ENCODE data around the gene TELO2. TPM values are rescaled to one million over a fixed set of nuclear protein-coding genes. Genes with fewer than 3 reads are reported as not detected.

The TELO2 gene
- total RNA-seq, 1 experiment from 2014 or later, result 60.3 TPM

DNA sequence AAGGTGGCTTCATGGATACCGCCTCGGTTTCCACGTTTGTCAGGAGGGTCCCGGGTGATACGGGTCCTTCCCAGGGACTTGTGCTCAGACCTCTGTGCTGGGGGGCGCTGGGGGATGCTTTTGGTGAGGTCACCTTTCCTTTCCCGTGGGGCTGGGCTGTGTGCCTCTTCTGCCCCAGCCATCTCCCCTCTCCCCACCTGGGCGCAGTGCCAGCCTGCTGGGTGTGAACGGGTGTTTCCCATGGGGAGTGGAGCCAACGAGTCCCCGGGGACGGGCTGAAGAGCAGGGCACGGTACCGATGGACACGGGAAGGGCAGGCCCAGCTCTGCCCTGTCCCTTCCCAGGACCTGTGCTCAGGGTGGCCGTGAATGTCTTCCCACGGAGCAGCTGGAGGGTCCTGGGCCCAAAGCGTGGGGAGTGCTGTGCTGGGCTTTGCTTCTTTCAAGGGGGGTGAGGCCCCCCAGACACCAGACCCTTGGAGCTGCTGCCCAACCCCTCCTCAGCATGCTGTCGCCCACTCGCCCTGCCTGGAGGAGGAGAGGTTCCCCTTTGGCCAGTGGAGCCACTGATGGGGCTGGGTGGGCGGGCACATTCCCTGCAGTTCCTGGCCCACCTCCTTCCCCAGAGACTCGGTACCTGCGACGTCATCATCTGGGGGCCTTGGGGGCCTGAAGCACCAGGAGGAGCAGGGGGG, 15.5 kb downstream of the TELO2 start:
- no peaks in the 10 kb centered on the region; the same call in 1 of the 2 replicates for H3K36me3 ChIP-seq (replicated peaks; ENCODE audit: control insufficient read depth, insufficient read depth, low read length)
- no peak overlapping the region for H3K4me3 ChIP-seq (ENCODE audit: insufficient read depth, low read depth, low read length)
- no peak for DNase-seq
- H3K27me3 ChIP-seq (ENCODE audit: control insufficient read depth, insufficient read depth, low read length), result no peaks in the 10 kb centered on the region

DNA sequence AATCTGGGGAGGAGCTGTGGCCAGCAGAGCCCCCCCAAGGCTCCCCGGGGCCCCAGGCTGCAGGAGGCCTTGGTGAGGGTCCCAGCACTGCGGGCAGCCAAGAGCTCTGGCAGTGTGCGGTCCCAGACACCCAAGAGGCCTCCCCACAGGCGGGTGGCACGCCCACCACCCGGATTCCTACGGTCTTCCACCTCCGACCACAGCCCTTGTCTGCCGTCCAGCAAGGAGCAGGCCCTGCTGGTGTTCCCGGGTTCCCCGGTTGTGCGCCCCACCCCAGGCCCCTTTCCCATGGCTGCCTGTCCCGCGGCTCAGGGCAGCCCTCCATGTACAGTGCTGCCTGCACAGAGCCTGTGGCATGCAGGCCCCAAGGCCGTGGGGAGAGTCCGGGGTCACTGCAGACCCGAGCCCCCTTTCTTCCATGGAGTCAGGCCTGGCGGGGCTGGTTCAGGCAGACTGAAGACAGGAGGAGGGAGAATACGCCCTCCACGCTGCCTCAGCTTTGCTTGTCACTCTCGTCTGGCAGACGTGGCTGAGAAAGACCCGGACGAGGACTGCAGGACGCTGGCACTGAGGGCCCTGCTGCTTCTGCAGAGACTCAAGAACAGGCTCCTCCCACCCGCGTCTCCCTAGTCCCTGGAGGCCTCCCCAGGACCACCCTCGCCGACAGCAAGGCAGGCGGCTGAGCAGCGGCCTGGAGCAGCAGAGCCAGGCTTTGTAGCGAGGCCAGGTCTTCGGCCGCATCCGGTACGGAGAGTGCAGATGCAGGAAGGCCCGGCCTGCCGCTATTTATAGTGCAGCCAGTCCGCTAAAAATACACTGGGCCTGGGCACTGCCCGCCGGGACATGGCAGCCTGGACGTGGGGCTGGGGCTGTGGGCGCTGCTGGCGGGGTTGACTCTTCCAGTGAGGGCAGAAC, 16.4 kb downstream of the TELO2 start:
- Histone ChIP-seq H3K27me3 (ENCODE audit: control insufficient read depth, insufficient read depth, low read length) (no peaks in the 10 kb centered on the region), H3K4me3 (ENCODE audit: insufficient read depth, low read depth, low read length) (no peak overlapping the region), H3K36me3 (replicated peaks; ENCODE audit: control insufficient read depth, insufficient read depth, low read length) (no peaks in the 10 kb centered on the region; the same call in 1 of the 2 replicates)
- no peak for DNase-seq

DNA sequence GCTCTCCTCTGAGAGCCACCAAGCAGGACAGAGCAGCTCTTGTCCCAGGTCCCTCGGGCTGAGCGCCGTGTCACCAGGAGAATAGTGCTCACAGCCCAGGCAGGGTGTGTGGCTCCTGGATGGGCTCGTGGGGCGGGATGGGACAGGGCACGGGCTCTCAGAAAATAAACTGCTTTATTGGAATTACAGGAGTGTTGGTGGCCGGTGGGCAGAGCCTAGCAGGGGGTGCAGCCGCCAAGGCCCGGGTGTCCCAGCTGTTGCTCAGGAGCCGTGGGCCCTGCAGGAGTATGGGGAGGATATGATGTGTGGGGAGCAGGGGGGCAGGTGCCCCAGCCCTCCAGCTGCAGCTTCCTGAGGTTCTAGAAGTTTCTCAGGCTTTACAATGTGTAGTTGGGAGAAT, 17.1 kb downstream of the TELO2 start:
- Histone ChIP-seq H3K36me3 (replicated peaks; ENCODE audit: control insufficient read depth, insufficient read depth, low read length) (no peaks in the 10 kb centered on the region; the same call in 1 of the 2 replicates), H3K27me3 (ENCODE audit: control insufficient read depth, insufficient read depth, low read length) (no peaks in the 10 kb centered on the region), H3K4me3 (ENCODE audit: insufficient read depth, low read depth, low read length) (no peak overlapping the region)
- DNase-seq, result no peak

DNA sequence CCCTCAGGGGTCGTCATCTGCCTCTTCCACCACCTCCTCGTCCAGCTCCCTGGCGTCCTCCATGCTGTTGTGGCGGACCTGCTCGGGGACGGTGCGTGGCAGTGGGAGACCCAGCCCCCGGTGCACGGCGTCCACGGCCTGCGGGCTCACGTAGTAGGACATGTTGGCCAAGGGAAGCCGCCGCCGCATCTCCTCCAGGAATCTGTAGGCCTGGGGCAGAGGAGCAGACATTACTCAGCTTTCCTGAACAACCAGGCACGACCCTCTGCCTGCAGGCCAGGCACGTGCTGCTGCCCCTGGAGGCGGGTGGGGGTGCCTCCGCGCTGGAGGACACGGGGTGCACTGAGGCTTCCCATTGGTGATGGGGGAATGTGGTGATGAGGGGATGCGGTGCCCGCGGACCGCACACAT, 17.8 kb downstream of the TELO2 start:
- Histone ChIP-seq H3K4me3 (ENCODE audit: insufficient read depth, low read depth, low read length) (no peak overlapping the region), H3K36me3 (replicated peaks; ENCODE audit: control insufficient read depth, insufficient read depth, low read length) (no peaks in the 10 kb centered on the region; the same call in 1 of the 2 replicates), H3K27me3 (ENCODE audit: control insufficient read depth, insufficient read depth, low read length) (no peaks in the 10 kb centered on the region)
- DNase-seq, result peak; percentile 87

DNA sequence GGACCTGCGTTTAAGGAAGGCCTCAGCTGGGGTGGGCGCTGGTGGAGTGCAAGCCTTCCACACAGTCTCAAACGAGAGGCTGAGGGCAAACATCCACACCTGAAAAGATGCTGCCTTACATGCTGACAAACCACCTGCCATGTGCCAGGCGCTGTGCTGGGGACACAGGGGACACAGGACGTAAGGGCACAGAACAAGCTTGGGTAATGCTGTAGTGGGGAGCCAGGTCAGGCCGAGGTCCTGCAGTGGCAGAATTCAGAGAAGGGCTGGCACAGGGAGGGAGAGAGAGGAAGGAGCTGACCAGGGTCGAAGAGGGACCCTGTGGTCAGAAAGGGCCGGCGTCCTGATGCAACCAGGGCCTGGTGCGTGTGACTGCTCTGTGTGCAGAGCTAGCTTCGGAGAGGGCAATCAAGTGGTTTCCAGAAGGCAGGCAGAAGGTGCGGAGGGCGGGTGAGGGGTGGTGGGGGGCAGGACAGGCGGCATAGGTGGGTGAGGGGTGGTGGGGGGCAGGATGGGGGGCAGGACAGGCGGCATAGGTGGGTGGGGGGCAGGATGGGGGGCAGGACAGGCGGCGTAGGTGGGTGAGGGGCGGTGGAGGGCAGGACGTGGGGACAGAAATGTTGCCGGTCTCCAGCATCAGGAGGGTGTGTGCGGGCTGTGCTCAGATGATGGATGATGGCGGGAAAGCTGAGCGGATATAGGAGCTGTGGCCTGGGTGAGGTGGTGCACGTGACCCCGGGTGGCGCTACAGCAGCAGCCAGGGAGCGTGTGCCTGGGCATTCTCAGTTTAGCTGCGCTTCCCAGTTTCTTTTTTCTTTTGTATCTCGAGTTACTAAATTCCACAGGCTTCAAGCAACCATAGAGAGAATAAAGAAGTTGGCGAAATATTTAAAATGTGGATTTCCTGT, 18.8 kb downstream of the TELO2 start:
- DNase-seq, result peak; percentile 85
- Histone ChIP-seq H3K27me3 (ENCODE audit: control insufficient read depth, insufficient read depth, low read length) (no peaks in the 10 kb centered on the region), H3K36me3 (replicated peaks; ENCODE audit: control insufficient read depth, insufficient read depth, low read length) (no peaks in the 10 kb centered on the region; the same call in 1 of the 2 replicates), H3K4me3 (ENCODE audit: insufficient read depth, low read depth, low read length) (no peak overlapping the region)

DNA sequence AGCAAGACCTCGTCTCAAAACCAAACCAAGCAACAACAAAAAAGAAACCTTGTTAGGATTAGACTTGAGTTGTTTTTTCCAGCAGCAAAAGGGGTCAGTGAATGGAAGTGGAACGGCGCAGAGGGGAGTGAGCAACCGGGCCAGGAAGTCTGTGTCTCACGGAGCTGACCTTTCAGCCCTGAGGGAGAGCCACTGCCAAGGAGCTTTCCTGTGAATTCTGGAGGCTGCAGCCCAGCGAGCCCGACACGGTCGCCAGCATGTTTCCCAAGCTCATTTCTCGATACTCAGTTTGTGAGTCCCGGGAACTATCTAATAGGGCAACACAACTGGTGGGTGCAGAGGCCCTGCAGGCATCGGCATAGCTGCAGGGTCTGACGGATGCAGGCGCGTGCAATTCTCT, 19.6 kb downstream of the TELO2 start:
- DNase-seq, result no peak
- Histone ChIP-seq H3K27me3 (ENCODE audit: control insufficient read depth, insufficient read depth, low read length) (no peaks in the 10 kb centered on the region), H3K36me3 (replicated peaks; ENCODE audit: control insufficient read depth, insufficient read depth, low read length) (no peaks in the 10 kb centered on the region; the same call in 1 of the 2 replicates), H3K4me3 (ENCODE audit: insufficient read depth, low read depth, low read length) (no peak overlapping the region)

DNA sequence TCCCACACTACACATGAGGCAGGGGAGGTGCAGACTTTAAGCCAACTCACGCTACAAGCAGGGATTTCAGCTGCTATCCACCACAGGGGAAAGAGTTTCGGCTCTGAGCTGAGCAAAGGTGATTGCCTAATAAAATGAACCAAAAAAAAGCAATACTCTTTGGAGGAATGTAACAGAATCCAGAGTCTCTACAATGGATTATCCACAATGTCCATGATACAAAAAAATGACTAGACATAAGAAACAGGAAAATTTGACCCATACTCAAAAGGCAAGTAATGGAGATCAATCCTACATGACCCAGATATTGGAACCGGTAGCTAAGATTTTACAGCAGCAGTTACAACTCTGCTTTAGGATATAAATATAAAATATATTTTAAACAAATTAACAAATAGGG, 21.3 kb downstream of the TELO2 start:
- no peaks in the 10 kb centered on the region; the same call in 1 of the 2 replicates for H3K36me3 ChIP-seq (replicated peaks; ENCODE audit: control insufficient read depth, insufficient read depth, low read length)
- no peak for DNase-seq
- no peak overlapping the region for H3K4me3 ChIP-seq (ENCODE audit: insufficient read depth, low read depth, low read length)
- no peaks in the 10 kb centered on the region for H3K27me3 ChIP-seq (ENCODE audit: control insufficient read depth, insufficient read depth, low read length)

DNA sequence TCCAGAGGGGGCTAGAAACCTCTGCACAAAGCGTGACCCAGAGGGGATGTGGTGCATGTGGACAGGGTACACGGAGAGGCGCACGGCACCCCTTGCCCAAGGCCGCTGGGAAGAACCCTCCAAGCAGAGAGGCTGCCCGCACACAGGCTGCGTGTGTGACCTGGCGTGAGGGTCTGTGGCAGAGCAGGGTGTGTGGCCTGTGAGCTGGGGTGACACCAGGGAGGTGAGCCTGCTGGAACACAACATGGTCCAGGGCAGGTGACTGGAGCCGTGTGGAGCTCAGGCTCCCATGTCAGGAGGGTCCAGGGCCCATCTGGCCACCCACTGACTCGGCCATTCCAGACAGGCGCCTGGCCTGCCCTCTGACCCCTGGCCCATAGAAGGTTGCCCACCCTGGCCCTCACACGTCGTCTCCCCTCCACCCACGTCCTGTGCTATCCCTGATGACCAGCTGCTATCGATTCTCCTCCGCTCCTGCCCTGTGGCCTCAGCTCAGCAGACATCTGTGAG, 25.5 kb downstream of the TELO2 start:
- Histone ChIP-seq H3K4me3 (ENCODE audit: insufficient read depth, low read depth, low read length) (no peak overlapping the region), H3K27me3 (ENCODE audit: control insufficient read depth, insufficient read depth, low read length) (no peaks in the 10 kb centered on the region), H3K36me3 (replicated peaks; ENCODE audit: control insufficient read depth, insufficient read depth, low read length) (no peaks in the 10 kb centered on the region)
- DNase-seq, result no peak

DNA sequence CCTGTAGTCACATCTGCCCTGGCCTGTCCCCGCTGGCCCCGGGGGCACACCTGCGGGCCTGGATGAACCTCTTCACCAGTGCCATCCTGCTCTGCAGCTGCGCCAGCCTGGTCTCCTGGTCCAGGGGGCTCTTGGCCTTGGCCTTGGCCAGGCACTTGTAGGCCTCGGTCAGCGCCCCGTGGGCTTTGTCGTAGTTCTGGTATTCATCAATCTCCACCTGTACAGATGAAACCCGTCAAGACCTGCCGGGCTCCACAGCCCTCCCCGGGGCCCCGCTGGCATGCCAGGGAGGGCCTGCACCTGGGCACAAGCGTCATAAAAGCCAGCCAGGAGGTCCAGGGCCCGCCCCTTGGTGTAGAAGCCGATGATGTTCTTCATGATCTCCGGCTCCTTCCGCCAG, 26.7 kb downstream of the TELO2 start:
- Histone ChIP-seq H3K4me3 (ENCODE audit: insufficient read depth, low read depth, low read length) (no peak overlapping the region), H3K27me3 (ENCODE audit: control insufficient read depth, insufficient read depth, low read length) (no peaks in the 10 kb centered on the region), H3K36me3 (replicated peaks; ENCODE audit: control insufficient read depth, insufficient read depth, low read length) (no peaks in the 10 kb centered on the region)
- no peak for DNase-seq

DNA sequence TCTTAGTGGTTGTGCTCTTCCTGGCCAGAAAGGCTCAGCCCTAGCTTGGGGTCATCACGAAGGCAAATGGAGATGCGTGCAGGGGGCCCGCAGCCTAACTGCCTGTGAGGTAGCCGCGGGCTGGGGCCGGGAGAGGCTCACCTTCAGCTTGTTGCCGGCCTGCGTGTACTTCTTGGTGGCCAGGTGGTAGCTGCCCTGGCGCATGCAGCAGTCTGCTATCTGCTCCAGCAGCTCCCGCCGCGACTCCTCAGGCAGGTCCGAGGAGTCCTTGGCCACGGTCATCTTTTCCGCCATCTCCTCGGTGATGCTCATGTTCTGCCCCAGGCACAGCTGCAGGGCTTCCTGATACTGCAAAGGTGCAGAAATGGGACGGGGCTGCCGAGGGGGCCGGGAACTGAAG, 27.3 kb downstream of the TELO2 start:
- no peaks in the 10 kb centered on the region for H3K36me3 ChIP-seq (replicated peaks; ENCODE audit: control insufficient read depth, insufficient read depth, low read length)
- no peak overlapping the region for H3K4me3 ChIP-seq (ENCODE audit: insufficient read depth, low read depth, low read length)
- no peaks in the 10 kb centered on the region for H3K27me3 ChIP-seq (ENCODE audit: control insufficient read depth, insufficient read depth, low read length)
- no peak for DNase-seq

DNA sequence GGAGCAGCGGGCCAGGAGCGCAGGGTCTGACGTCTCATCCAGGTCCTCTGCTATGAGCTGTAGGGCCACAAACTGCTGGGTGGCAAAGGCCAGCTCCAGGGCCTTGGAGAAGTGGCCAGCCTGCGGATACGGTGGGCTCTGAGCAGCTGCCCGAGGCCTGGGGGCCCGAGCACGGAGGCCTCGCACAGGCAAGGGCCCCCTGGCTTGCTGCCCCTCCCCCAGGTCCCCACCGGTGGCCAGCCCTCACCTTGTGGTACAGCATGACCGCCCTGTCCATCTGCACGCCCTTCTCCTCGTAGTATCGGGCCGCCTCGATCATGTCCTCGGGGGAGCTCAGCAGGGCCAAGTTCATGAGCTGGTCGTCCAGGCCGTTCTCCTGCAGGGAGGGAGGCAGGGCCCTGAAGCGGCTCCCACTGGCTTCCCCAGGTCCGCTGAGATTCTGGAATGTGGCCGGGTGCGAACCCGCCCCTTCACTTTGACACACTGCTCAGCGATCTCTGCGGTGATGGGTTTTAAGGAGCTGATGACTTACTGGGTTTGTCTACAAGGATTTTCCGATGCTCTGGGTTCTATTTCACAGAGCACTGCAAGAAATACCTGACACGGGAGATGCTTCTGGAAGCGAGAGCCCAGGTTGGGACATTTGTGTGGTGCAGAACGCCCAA, 30.6 kb downstream of the TELO2 start:
- H3K27me3 ChIP-seq (ENCODE audit: control insufficient read depth, insufficient read depth, low read length), result no peaks in the 10 kb centered on the region
- no peak overlapping the region for H3K4me3 ChIP-seq (ENCODE audit: insufficient read depth, low read depth, low read length)
- no peaks in the 10 kb centered on the region for H3K36me3 ChIP-seq (replicated peaks; ENCODE audit: control insufficient read depth, insufficient read depth, low read length)
- DNase-seq, result no peak

DNA sequence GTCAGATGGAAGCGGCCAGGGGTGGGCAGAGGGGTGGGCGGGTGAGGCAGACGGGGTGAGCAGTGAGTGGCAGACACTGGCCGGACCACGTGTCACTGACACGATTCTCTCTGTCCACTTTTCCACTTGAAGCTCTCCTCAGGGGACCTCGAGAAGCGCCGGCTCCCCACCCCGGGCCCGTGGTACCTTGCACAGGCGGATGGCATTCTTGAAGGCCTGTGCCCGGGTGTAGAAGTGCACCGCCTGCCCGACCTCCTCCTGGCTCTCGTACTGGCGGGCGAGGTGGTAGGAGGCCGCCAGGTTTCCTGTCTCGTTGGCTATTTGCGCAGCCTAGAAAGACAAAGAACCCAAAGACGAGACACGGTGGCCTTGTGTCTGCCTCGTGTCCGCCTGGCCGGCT, 31.2 kb downstream of the TELO2 start:
- no peaks in the 10 kb centered on the region for H3K27me3 ChIP-seq (ENCODE audit: control insufficient read depth, insufficient read depth, low read length)
- DNase-seq, result no peak
- no peaks in the 10 kb centered on the region for H3K36me3 ChIP-seq (replicated peaks; ENCODE audit: control insufficient read depth, insufficient read depth, low read length)
- no peak overlapping the region for H3K4me3 ChIP-seq (ENCODE audit: insufficient read depth, low read depth, low read length)

DNA sequence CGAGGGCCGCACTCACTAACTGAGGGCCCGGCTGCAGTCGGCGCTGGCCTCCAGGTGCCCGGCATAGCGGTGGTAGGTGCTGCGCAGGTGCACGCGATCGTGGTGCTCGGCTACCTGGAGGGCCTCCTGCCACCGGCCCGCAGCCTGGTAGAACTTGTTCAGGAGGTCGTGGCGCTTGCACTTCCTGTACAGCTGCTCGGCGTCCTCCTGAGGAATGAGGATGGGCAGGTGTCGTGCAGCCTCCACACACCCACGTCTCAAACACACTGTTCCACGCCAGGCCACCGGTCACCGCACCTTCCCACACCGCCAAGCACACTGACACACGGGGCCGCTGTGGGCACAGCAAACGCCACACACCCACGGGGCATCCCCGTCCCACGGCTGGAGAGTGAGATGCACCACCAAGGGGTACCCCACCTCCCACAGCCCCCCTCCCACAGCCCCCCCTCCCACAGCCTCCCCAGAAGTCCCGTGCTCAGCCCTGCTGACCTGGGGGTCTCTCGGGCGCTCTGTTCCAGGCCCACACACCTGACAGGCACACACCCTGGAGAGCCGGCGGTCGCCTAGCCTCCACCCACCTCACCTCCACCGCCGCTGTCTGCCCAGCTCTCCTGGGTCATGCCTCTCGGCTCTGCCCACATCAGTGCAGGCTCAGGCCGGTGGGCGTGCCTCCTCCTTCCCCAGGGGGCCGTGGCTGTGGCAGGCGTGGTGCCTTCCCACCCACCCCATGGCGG, 32.9 kb downstream of the TELO2 start:
- DNase-seq, result no peak
- Histone ChIP-seq H3K36me3 (replicated peaks; ENCODE audit: control insufficient read depth, insufficient read depth, low read length) (no peaks in the 10 kb centered on the region), H3K4me3 (ENCODE audit: insufficient read depth, low read depth, low read length) (no peak overlapping the region), H3K27me3 (ENCODE audit: control insufficient read depth, insufficient read depth, low read length) (no peaks in the 10 kb centered on the region)

Measured in H7 (cell line).